ENCODE measurements around the gene PSD. TPM values are rescaled to one million over a fixed set of nuclear protein-coding genes. Genes with fewer than 3 reads are reported as not detected.

Gene PSD
- total and polyA plus RNA-seq, 3 donors from 2014 or later: 17.7 to 22.7 (median 22.0) TPM

DNA sequence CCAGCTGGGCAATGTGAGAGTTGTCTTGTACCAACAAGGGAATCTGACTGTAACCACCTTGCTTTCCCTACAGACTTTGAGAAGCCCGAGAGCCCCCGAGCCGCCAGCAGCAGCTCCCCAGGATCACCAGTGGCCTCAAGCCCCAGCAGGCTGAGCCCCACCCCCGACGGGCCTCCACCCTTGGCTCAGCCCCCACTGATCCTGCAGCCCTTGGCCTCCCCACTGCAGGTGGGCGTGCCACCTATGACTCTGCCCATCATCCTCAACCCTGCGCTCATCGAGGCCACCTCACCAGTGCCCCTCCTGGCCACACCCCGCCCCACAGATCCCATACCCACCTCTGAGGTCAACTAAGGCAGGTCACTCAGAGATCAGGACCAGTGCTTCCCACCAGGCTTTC lies 36.6 kb downstream of the PSD start:
- intact Hi-C loops (cut with DNase I; ENCODE audit: low total_unique reads): no loop called here
- H3K9me3 ChIP-seq: no peaks in the 10 kb centered on the region
- no peaks in the 10 kb centered on the region for H3K4me1 ChIP-seq
- H3K27ac ChIP-seq: no peak overlapping the region
- H3K36me3 ChIP-seq (ENCODE audit: low read depth, missing control alignments): no peaks in the 10 kb centered on the region
- no peaks in the 10 kb centered on the region for H3K27me3 ChIP-seq
- no peak overlapping the region for H3K4me3 ChIP-seq
- no peak for DNase-seq
- TF ChIP-seq, protein P1, sequence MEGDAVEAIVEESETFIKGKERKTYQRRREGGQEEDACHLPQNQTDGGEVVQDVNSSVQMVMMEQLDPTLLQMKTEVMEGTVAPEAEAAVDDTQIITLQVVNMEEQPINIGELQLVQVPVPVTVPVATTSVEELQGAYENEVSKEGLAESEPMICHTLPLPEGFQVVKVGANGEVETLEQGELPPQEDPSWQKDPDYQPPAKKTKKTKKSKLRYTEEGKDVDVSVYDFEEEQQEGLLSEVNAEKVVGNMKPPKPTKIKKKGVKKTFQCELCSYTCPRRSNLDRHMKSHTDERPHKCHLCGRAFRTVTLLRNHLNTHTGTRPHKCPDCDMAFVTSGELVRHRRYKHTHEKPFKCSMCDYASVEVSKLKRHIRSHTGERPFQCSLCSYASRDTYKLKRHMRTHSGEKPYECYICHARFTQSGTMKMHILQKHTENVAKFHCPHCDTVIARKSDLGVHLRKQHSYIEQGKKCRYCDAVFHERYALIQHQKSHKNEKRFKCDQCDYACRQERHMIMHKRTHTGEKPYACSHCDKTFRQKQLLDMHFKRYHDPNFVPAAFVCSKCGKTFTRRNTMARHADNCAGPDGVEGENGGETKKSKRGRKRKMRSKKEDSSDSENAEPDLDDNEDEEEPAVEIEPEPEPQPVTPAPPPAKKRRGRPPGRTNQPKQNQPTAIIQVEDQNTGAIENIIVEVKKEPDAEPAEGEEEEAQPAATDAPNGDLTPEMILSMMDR (IDR thresholded peaks at IDR 0.05): no peak
- TF ChIP-seq POLR2A (IDR thresholded peaks at IDR 0.05): no peak
- WGBS, 2 donors: 93 to 94% methylated on average over 9 of the region's 9 CpGs

DNA sequence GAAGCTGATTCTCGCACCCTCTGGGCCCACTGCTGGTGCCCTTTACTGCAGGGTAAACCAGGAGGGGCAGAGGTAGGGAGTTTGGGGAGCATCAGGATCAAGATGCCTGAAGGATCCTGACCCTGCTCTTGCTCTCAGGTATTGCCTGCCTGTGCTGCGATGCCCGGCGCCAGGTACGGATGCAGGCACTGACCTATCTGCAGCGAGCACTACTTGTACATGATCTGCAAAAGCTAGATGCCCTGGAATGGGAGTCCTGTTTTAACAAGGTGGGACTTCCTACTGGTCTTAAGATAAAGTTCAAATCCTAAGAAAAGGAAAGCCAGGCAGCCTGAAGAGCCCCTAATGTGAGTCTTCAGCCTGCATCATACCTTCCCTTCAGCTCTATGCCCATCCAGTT lies 39.2 kb downstream of the PSD start:
- WGBS, 2 donors: 96 to 100% methylated on average over 1 to 6 of the region's 6 CpGs
- Histone ChIP-seq H3K27ac (no peak overlapping the region), H3K4me1 (no peaks in the 10 kb centered on the region), H3K4me3 (no peak overlapping the region), H3K36me3 (ENCODE audit: low read depth, missing control alignments) (no peaks in the 10 kb centered on the region), H3K27me3 (no peaks in the 10 kb centered on the region), H3K9me3 (no peaks in the 10 kb centered on the region)
- DNase-seq: no peak
- TF ChIP-seq, protein P1 (IDR thresholded peaks at IDR 0.05): no peak
- intact Hi-C loops (cut with DNase I; ENCODE audit: low total_unique reads): no loop called here

DNA sequence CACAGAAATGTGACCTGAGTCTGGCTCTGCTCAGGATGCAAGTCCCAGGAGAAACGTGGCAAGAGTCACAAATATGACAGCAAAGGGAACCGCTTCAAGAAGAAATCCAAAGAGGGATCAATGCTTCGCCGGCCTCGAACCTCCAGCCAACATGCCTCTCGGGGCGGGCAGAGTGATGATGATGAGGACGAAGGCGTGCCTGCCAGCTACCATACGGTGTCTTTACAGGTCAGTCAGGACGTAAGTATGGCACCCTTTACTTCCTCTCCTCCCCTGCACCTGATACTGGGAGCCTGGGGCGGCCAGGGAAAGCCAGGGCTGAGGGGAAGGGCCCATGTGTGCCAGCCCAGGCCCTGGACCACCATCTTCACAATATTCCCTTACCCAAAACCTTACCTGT lies 41.7 kb downstream of the PSD start:
- Histone ChIP-seq H3K27ac (no peak overlapping the region), H3K4me1 (no peaks in the 10 kb centered on the region), H3K36me3 (ENCODE audit: low read depth, missing control alignments) (no peaks in the 10 kb centered on the region), H3K27me3 (no peaks in the 10 kb centered on the region), H3K4me3 (no peak overlapping the region), H3K9me3 (no peaks in the 10 kb centered on the region)
- 91 to 92% methylated on average over 12 of the region's 12 CpGs for WGBS, 2 donors
- intact Hi-C loops (cut with DNase I; ENCODE audit: low total_unique reads): no loop called here
- no peak for TF ChIP-seq POLR2A (IDR thresholded peaks at IDR 0.05)
- TF ChIP-seq, protein P1 (IDR thresholded peaks at IDR 0.05): no peak
- no peak for DNase-seq

DNA sequence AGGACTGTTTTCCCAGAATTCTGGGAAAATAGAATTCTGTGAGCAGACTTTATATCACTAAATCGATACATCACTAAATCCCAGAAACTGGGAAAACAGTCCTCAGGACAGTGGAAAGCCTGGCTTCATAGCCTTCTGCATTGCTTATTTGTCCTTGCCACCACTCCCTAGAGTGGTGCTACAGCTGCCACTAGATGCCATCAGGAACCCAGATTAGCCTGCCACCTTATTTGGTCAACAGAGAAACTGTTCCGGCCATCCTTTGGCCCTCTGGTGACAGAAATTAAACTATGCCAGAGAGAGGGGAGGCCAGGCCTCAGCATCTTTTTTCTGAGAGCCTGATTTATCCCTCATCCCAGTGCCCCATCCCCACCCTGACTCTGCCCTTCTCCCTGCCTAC lies 42.7 kb downstream of the PSD start:
- Histone ChIP-seq H3K4me3 (no peak overlapping the region), H3K4me1 (no peaks in the 10 kb centered on the region), H3K9me3 (no peaks in the 10 kb centered on the region), H3K27me3 (no peaks in the 10 kb centered on the region), H3K27ac (no peak overlapping the region), H3K36me3 (ENCODE audit: low read depth, missing control alignments) (peaks cover 2% of the 10 kb centered on the region)
- no peak for DNase-seq
- intact Hi-C loops (cut with DNase I; ENCODE audit: low total_unique reads): no loop called here
- WGBS, 2 donors: 84 to 88% methylated on average over 2 of the region's 2 CpGs
- no peak for TF ChIP-seq POLR2A (IDR thresholded peaks at IDR 0.05)
- TF ChIP-seq, protein P1 (IDR thresholded peaks at IDR 0.05): no peak

DNA sequence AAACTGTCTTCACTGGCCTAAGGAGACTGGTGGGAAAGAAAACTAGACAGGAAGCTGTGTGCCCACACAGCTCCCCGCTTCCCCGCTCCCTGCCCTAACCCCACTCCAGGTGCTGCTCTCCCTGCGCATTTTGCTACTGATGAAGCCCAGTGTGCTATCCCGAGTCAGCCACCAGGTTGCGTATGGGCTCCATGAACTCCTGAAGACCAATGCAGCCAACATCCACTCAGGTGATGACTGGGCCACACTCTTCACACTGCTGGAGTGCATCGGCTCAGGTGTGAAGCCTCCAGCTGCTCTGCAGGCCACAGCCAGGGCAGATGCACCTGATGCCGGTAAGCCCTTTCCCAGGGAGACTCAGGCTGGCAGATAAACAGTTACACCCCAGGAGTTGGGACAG lies 43.3 kb downstream of the PSD start:
- H3K9me3 ChIP-seq: no peaks in the 10 kb centered on the region
- WGBS, 2 donors: 90 to 91% methylated on average over 7 of the region's 7 CpGs
- DNase-seq: no peak
- intact Hi-C loops (cut with DNase I; ENCODE audit: low total_unique reads): no loop called here
- TF ChIP-seq, protein P1 (IDR thresholded peaks at IDR 0.05): no peak
- TF ChIP-seq POLR2A (IDR thresholded peaks at IDR 0.05): no peak
- peaks cover 5% of the 10 kb centered on the region for H3K36me3 ChIP-seq (ENCODE audit: low read depth, missing control alignments)
- no peaks in the 10 kb centered on the region for H3K4me1 ChIP-seq
- no peaks in the 10 kb centered on the region for H3K27me3 ChIP-seq
- H3K27ac ChIP-seq: no peak overlapping the region
- no peak overlapping the region for H3K4me3 ChIP-seq
